Measurements from ENCODE around the gene AOC2.
"Not testable (repeated sequence)": the region's sequence is repeated elsewhere in the genome, so short reads cannot be mapped to it uniquely, and the experiment has no call there.

The AOC2 gene

DNA sequence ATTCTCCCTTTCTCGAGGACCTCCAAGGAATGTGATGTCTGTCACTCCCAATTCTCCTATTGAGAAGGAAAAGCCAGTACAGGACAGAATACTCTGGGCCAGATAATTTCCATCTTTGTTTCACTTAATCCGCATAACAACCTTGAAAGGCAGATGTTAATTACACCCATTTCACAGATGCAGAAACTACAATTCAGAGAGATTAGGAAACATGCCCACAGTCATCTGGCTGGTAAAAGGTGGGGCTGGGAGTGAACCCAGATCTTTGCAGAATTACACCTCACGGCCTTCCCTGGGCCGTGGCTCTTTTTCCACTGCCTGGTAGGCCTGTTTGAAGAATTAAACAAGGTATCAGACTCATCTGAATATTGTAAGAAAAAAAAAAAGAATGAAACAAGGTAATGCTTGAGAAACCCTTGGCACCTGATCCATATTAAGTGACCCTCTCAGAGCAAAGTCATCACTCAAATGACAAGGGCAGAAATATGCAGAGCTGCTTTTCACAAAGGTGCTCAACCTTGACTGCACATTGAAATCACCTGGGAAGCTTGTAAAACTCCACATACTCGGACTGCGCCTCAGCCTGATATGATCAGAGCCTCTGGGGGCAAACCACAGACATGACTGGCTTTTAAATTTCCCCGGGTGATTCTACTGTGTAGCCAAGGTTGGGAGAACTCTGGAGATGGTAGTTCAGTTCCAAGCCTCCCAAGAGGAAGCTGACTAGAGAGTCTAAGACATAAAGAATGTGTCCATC lies 39.6 kb downstream of the AOC2 start:
- DNase-seq: no peak

DNA sequence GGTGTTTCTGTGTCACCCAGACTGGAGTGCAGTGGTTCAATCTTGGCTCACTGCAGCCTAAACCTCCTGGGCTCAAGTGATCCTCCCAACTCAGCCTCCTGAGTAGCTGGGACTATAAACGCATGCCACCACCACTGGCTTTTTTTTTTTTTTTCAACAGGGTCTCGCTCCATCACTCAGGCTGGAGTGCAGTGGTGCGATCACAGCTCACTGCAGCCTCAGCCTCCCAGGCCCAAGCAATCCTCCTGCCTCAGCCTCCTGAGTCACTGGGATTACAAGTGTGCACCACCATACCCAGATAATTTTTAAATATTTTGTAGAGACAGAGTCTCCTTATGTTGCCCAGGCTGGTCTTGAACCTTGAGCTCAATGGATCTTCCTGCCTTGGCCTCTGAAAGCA lies 41.4 kb downstream of the AOC2 start:
- DNase-seq: not testable (repeated sequence)

DNA sequence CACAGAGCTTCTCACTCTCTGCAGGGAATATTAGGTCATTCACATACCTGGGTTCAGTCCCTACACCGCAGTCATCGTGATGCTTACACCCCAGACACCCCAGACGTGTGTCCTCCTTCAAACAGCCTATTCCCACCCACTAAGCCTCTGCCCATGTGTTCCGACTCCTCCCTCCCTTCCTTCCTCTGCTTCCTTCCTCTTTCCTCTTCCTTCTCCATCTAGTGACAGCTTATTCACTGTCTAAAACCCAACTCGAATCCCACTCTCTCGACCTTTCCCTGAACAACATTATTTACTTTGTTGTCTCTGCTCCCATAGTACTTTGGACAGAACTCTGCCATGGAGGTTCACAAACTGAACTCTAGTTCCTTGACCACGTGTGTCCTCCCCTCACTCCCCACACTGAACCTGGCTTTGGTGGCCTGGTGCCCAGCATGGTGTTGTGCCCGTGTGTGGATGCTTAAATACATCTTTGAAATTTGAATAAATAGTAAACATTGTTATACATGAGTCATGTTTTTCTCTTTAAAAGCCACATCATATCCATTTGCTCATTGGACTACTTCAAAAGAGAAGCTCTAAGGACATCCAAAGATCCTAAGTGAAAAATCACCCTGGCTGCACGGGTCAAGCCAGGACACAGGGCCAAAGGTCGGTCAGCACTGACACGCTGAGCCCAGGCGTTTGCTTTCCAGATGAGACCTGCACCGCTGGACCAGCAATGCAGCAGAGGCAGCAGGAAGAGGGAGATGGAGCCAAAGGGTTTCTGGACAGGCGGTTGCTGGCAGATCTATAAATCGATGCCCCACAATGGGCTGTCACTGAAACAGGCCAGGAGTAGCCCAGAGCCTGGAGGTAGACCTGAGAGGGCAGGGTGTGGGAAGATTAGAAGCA lies 42.1 kb downstream of the AOC2 start:
- no peak for DNase-seq

DNA sequence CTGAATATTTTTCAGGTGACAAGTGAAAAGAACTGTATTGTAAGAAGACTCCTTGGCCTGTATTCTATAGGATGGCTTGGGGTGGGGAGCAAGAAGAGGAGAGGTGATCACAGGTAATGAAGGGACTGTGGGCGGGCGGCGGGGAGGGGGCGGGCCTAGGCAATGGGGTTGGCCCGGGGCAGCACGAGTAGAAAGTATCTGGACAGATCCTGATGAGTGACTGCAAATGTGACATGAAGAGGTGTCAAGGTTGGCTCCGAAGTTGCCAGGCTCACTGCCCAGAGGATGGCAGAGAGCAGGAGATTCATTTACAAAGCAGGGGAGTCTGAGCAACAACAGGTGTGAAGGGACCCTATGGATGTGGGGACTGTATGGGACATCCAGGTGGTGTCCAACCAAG lies 45.4 kb downstream of the AOC2 start:
- no peak for DNase-seq

DNA sequence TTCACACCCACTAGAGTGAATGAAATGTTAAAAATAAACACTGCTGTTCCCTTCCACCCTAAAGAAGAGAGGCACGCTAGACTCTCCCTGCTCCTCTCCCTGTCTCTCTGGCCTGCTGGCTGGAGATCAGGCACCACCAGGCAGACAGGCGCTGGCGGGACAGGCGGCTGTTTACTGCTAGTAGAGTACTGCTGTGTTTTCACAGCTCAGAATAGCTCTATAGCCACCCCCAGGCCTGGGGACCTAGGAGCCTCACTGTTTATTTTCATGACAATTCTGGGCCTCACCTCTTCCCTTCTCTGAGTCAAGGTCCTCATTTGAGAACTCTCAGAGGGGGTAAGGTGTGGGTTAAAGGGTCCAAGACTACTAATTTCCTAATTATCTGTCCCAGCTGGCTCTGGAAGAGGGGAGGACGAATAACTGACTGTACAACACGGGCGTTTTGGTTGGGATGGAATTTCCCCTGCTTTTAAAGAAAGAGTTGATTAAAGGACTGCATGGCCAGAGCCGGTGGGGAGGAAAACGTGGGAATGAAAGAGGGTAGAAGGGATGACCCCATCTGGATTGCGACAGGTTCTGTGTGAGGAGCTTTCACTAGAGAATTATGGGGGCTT lies 47.3 kb downstream of the AOC2 start:
- DNase-seq: peak; percentile 28

DNA sequence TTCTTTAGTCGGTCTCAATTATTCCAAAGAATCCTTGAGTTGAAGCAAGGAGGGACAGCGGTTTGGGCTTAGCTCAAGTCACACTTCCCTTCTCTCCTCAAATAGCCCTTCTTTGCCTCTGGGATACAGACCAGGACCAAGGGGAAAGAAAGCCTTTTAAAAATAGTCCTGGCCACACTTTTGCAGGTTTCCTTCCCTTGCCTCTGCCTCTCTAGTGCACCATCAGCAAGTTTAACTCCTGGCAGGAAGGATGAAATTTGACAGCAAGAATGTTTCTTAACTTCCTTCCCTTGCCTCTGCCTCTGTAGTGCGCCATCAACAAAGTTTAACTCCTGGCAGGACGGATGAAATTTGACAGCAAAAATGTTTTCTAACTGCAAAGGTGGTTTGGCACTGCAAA lies 49.0 kb downstream of the AOC2 start:
- no peak for DNase-seq

DNA sequence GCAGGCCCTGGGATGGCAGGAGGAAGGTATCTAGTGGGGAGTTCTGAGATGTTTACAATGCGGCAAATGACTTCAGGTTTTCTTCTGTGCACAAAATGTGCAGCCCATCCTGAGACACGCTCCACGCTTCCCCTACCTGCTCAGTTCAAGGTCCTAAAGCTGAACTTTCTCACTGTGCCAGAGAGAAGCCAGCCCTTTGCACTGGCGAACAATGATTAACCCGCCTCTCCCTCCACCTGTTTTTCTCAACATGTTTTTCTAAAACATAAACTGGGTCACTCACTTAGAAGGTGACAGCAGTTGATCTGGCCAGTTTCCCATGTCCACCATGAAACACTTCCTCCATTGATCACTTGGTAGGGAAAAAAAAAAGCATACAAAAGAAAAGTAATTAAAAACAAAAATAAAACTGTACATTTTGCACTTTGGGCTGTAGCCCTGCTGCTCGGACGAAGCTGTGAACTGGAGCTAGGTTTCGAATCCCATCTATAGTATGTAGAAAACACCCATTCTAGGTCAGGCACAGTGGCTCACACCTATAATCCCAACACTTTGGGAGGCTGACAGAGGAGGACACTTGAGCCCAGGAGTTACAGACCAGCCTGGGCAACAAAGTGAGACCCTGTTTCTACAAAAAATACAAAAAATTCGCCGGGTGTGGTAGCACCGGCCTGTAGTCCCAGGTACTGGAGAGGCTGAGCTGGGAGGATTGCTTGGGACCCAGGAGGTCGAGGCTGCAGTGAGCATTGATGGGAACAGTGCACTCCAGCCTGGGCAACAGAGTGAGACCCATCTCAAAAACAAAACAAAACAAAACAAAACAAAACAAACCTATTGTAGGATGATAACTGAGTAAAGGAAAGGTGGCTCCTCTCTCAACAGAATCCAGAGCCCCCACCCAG lies 50.2 kb downstream of the AOC2 start:
- no peak for DNase-seq

DNA sequence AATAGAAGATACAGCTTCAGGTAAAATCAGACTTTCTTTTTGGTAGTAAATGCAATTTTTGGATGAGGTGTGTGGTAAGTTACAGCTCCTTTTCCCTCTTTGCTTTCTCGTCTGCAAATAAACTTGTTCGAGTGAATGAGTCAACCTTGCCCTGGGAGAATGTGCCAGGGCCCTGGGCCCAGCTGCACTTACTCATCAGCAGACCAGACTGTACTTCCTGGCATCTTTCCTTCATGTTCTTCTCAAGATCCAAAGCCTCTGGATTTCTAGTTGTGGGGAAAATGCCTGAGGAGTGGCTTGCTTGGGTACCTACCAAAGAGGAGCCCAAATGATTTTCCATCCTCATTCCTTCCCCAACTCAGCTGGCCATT lies 50.8 kb downstream of the AOC2 start:
- no peak for DNase-seq

DNA sequence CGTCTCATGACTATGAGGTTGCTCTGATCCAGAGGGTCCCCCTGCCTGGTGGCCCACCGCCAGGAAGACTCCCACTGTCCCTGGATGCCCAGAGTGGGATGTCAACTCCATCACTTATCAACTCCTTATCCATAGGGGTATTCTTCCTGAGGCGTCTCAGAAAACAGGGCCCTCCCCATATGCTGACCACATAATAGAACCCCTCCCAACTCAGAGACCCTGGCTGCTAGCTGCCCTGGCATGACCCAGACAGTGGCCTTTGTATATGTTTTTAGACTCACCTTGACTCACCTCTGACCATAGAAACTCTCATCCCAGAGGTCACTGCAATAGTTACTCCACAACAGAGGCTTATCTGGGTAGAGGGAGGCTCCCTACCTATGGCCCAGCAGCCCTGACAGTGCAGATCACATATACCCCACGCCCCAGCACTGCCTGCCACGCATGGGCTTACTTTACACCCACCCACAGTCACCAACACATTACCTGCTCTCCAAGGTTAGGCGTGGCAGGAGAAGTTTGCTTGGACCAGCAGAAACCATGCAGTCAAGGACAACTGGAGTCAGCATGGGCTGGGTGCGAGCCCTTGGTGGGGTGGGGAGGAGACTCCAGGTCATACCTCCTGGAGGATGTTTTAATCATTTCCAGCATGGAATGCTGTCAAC lies 53.9 kb downstream of the AOC2 start:
- no peak for DNase-seq

DNA sequence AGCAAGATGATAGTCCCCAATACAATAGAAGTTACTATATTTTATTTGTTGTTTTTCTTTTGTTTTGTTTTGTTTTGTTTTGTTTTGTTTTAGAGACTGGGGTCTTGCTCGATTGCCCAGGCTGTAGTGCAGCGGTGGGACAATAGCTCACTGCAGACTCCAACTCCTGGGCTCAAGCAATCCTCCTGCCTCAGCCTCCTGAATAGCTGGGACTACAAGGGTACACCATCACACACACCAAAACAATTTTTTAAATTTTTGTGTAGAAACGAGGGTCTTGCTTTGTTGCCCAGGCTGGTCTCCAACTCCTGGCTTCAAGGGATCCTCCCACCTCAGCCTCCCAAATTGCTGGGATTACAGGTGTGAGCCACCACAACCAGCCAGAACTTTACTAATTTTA lies 55.6 kb downstream of the AOC2 start:
- not testable (repeated sequence) for DNase-seq
